HCT116 (cell line): ENCODE measurements around the gene ZNF521. TPM values are rescaled to one million over a fixed set of nuclear protein-coding genes. Genes with fewer than 3 reads are reported as not detected.

Experiments
- ATAC-seq: fragments of 200-7000 bp; cut with Tn5 transposase; 2 replicates; pipeline ENCODE4 v1.9.1; 2020; ENCODE audit warnings: mild to moderate bottlenecking, moderate library complexity
- BruUV-seq: library from RNA; stranded (reverse); fragments of 400-500 nt; replicated peaks from 2 replicates; lab custom pipeline; 2021; lab: Mats Ljungman, UMichigan
- CTCF ChIA-PET: fragments of 300-600 bp; sonication (Branson Sonifier 250); formaldehyde crosslinking; loops from one replicate; lab custom pipeline; 2021; ENCODE audit warnings: antibody characterized with exemption; lab: Charles Lee
- POLR2A ChIA-PET: fragments of 300-600, 350-600 bp; sonication (Branson Sonifier 250); formaldehyde crosslinking; loops from one replicate; lab custom pipeline; 2021; ENCODE audit warnings: antibody characterized with exemption; lab: Charles Lee
- RAD21 ChIA-PET, 2 experiments: fragments of 300-600 bp; sonication (Branson Sonifier 250); formaldehyde crosslinking; loops; one replicate each; lab custom pipeline; 2023; ENCODE audit warnings: low total read pairs in 2 of 2; ENCODE audit not compliant: uncharacterized antibody in 2 of 2, unreplicated experiment in 2 of 2, low non-redundant PET in 1 of 2; lab: Charles Lee
- DNase-seq: peaks from one replicate; pipeline ENCODE4 v3.0.0-alpha.2; 2010; ENCODE audit warnings: low read depth, low spot score
- H2AFZ ChIP-seq: fragments of 200-600 bp; shearing (Covaris generic), sonication (generic); 2 replicates; pipeline ENCODE4 v1.6.1; 2017; ENCODE audit warnings: low read depth, mixed run types, mixed read lengths, antibody characterized with exemption, low read length; ENCODE audit not compliant: poor library complexity, severe bottlenecking
- H3K27ac ChIP-seq: 2 replicates; pipeline ENCODE4 v1.5.1; 2012; ENCODE audit warnings: low read depth, low read length
- H3K27me3 ChIP-seq: fragments of 200-600 bp; sonication (generic); 2 replicates; pipeline ENCODE4 v1.6.1; 2016; ENCODE audit warnings: mixed run types, low read length, mixed read lengths; ENCODE audit not compliant: insufficient read depth
- H3K36me3 ChIP-seq, 2 experiments: fragments of 200-500 bp in 1 of 2; fragments of 200-600 bp in 1 of 2; sonication (Bioruptor generic) in 1 of 2; sonication (generic) in 1 of 2; 2 replicates each; pipeline versions ENCODE4 v1.5.1 to v1.6.1; 2014 to 2016; ENCODE audit warnings: low read length in 2 of 2, inconsistent platforms in 1 of 2, mixed read lengths in 1 of 2, mixed run types in 1 of 2; ENCODE audit not compliant: insufficient read depth in 2 of 2, control insufficient read depth in 1 of 2
- H3K4me1 ChIP-seq, 2 experiments: fragments of 200-600 bp in 1 of 2; sonication (generic) in 1 of 2; 2 replicates each; pipeline versions ENCODE4 v1.5.1 to v1.6.1; 2012 to 2017; ENCODE audit warnings: low read length in 2 of 2, inconsistent platforms in 1 of 2, mild to moderate bottlenecking in 1 of 2, mixed read lengths in 1 of 2, mixed run types in 1 of 2, moderate library complexity in 1 of 2; ENCODE audit not compliant: insufficient read depth in 2 of 2, control insufficient read depth in 1 of 2
- H3K4me2 ChIP-seq: fragments of 200-600 bp; sonication (generic); 2 replicates; pipeline ENCODE4 v1.6.1; 2017; ENCODE audit warnings: mixed run types, low read length, mixed read lengths
- H3K4me3 ChIP-seq, 2 experiments: fragments of 200-600 bp in 1 of 2; sonication (generic) in 1 of 2; replicated peaks in 1 of 2; 2 replicates each; pipeline ENCODE4 v1.5.1; 2011 to 2016; ENCODE audit warnings: low read length in 2 of 2, control low read depth in 1 of 2, low read depth in 1 of 2, mild to moderate bottlenecking in 1 of 2, mixed read lengths in 1 of 2, mixed run types in 1 of 2
- H3K79me2 ChIP-seq: fragments of 200-600 bp; sonication (generic); 2 replicates; pipeline ENCODE4 v1.6.1; 2017; ENCODE audit warnings: mild to moderate bottlenecking, mixed run types, low read length, moderate library complexity, mixed read lengths; ENCODE audit not compliant: insufficient read depth
- H3K9ac ChIP-seq: fragments of 200-600 bp; sonication (generic); 2 replicates; pipeline ENCODE4 v1.6.1; 2016; ENCODE audit warnings: low read length, mixed read lengths
- H3K9me2 ChIP-seq: fragments of 200-600 bp; sonication (generic), shearing (Covaris generic); 2 replicates; pipeline ENCODE4 v1.6.1; 2017; ENCODE audit warnings: mixed run types, mild to moderate bottlenecking, moderate library complexity; ENCODE audit not compliant: insufficient read depth
- H3K9me3 ChIP-seq, 2 experiments: fragments of 200-500 bp in 1 of 2; fragments of 200-600 bp in 1 of 2; sonication (Bioruptor generic) in 1 of 2; sonication (generic) in 1 of 2; 2 replicates each; pipeline ENCODE4 v1.6.1; 2014 to 2017; ENCODE audit warnings: low read length in 2 of 2, mixed read lengths in 2 of 2, inconsistent platforms in 1 of 2, low read depth in 1 of 2, mild to moderate bottlenecking in 1 of 2, mixed run types in 1 of 2, moderate library complexity in 1 of 2; ENCODE audit not compliant: control insufficient read depth in 1 of 2, insufficient read depth in 1 of 2
- H4K20me1 ChIP-seq: fragments of 200-600 bp; sonication (generic), shearing (Covaris generic); 2 replicates; pipeline ENCODE4 v1.6.1; 2017; ENCODE audit warnings: mixed run types, mild to moderate bottlenecking, moderate library complexity; ENCODE audit not compliant: insufficient read depth
- CBX3 ChIP-seq: IDR thresholded peaks from 2 replicates; pipeline ENCODE4 v1.6.1; 2012; ENCODE audit warnings: low read depth
- ELF1 ChIP-seq: IDR thresholded peaks from 2 replicates; pipeline ENCODE4 v1.6.1; 2012; ENCODE audit warnings: low read depth, borderline replicate concordance
- JUND ChIP-seq: IDR thresholded peaks from 2 replicates; pipeline ENCODE4 v1.6.1; 2012
- POLR2AphosphoS5 ChIP-seq: IDR thresholded peaks from 2 replicates; pipeline ENCODE4 v1.6.1; 2011; ENCODE audit warnings: mild to moderate bottlenecking, low read depth, low read length, moderate library complexity
- RAD21 ChIP-seq: IDR thresholded peaks from 2 replicates; pipeline ENCODE4 v1.6.1; 2012; ENCODE audit warnings: low read depth, mild to moderate bottlenecking
- SIN3A ChIP-seq: IDR thresholded peaks from 2 replicates; pipeline ENCODE4 v1.6.1; 2012; ENCODE audit warnings: low read depth
- SP1 ChIP-seq: IDR thresholded peaks from 2 replicates; pipeline ENCODE4 v1.6.1; 2012; ENCODE audit warnings: low read depth
- ZNF274 ChIP-seq: fragments of 200-500 bp; sonication (Bioruptor generic); IDR thresholded peaks from 2 replicates; pipeline ENCODE4 v1.6.1; 2014; ENCODE audit warnings: mild to moderate bottlenecking, low read depth, low read length, inconsistent platforms
- intact Hi-C: fragments of 100-400 bp; cut with micrococcal nuclease; formaldehyde crosslinking; loops from 2 replicates; pipeline ENCODE4 v1.10.0; 2022
- total RNA-seq: library from RNA; stranded (reverse); gene quantifications from one replicate; pipeline ENCODE4 v1.2.1, GENCODE V29; 2021; ENCODE audit not compliant: unreplicated experiment
- TF ChIP-seq, protein P1 (sequence below): IDR thresholded peaks from 2 replicates; pipeline ENCODE4 v1.6.1; 2011; ENCODE audit warnings: mild to moderate bottlenecking, low read length, moderate library complexity; ENCODE audit not compliant: insufficient replicate concordance; ENCODE audit errors: extremely low read depth
- TF ChIP-seq, protein P2 (sequence below): IDR thresholded peaks from 2 replicates; pipeline ENCODE4 v1.6.1; 2012
- TF ChIP-seq, protein P3 (sequence below): IDR thresholded peaks from 2 replicates; pipeline ENCODE4 v1.6.1; 2012; ENCODE audit warnings: low read depth

ZNF521 gene
- total RNA-seq, 1 experiment from 2014 or later = 0.10 TPM

DNA sequence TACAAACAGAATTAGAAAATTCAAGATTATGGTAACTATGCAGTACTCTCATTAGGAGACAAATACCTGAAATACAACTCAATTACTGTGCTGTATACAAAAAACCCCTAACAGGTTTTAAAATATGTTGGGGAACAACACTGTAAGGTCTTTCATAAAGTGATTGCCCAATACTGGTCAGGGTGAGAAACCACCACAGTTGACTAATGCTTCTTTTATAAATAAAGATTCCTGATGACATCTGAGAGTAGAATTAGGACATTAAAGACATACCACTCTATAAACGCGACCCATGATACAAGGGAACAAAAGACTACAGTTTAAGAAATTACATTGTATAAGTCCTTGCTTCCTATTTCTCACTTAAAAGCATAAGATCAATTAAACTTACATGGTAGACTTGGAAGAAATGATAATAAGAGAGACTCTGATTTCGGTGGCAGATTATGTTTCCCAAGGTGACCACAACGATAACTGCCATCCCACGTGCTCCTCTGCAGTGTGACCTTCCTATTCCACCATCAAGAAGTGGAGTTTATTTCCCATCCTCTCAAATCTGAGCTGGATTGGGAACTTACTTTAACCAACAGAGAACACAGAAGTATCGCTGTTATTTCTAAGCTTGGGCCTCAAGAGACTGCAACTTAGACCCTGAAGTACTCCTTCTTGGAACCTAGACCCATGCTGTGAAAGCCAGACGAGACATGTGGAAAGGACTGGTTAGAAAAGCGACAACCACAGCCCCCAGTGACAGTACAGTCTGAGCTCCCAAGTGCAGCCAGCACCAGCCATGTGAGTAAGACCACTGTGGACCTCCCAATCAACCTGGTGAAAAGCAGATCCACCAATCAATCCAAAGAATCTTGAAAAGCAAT, 52.3 kb downstream of the ZNF521 start:
- Histone ChIP-seq H3K9ac (no peak overlapping the region), H3K4me1 (no peaks in the 10 kb centered on the region), H2AFZ (no peak overlapping the region), H3K9me3 (no peaks in the 10 kb centered on the region), H3K4me2 (no peak overlapping the region), H3K27ac (no peak overlapping the region), H3K4me3 (no peak overlapping the region), H3K79me2 (no peaks in the 10 kb centered on the region), H4K20me1 (no peaks in the 10 kb centered on the region), H3K27me3 (no peaks in the 10 kb centered on the region), H3K36me3 (no peaks in the 10 kb centered on the region), H3K9me2 (no peaks in the 10 kb centered on the region)
- no TSS peak for BruUV-seq
- ATAC-seq = no peak
- POLR2A ChIA-PET = no interaction called here
- DNase-seq = no peak
- intact Hi-C loops = no loop called here
- CTCF ChIA-PET = no interaction called here
- RAD21 ChIA-PET = no interaction called here
- no peak for TF ChIP-seq RAD21
- no peak for TF ChIP-seq JUND
- no peak for TF ChIP-seq CBX3
- no peak for TF ChIP-seq SP1

GRCh38 chr18:25298853-25299274, 53.1 kb downstream of the ZNF521 start:
- intact Hi-C loops = no loop called here
- H3K9me3 ChIP-seq = no peaks in the 10 kb centered on the region
- ATAC-seq = no peak
- no peak overlapping the region for H3K9ac ChIP-seq
- ChIA-PET POLR2A (no interaction called here), RAD21 (no interaction called here), CTCF (no interaction called here)
- no peak overlapping the region for H2AFZ ChIP-seq
- no peaks in the 10 kb centered on the region for H4K20me1 ChIP-seq
- no peak overlapping the region for H3K27ac ChIP-seq
- TF ChIP-seq CBX3 = no peak
- no peak for TF ChIP-seq RAD21
- TF ChIP-seq, protein P1, sequence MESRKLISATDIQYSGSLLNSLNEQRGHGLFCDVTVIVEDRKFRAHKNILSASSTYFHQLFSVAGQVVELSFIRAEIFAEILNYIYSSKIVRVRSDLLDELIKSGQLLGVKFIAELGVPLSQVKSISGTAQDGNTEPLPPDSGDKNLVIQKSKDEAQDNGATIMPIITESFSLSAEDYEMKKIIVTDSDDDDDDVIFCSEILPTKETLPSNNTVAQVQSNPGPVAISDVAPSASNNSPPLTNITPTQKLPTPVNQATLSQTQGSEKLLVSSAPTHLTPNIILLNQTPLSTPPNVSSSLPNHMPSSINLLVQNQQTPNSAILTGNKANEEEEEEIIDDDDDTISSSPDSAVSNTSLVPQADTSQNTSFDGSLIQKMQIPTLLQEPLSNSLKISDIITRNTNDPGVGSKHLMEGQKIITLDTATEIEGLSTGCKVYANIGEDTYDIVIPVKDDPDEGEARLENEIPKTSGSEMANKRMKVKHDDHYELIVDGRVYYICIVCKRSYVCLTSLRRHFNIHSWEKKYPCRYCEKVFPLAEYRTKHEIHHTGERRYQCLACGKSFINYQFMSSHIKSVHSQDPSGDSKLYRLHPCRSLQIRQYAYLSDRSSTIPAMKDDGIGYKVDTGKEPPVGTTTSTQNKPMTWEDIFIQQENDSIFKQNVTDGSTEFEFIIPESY = no peak
- no peak for TF ChIP-seq ZNF274
- no peak for TF ChIP-seq ELF1
- no peak for TF ChIP-seq POLR2AphosphoS5
- TF ChIP-seq, protein P2, sequence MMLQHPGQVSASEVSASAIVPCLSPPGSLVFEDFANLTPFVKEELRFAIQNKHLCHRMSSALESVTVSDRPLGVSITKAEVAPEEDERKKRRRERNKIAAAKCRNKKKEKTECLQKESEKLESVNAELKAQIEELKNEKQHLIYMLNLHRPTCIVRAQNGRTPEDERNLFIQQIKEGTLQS = no peak
- TF ChIP-seq, protein P3, sequence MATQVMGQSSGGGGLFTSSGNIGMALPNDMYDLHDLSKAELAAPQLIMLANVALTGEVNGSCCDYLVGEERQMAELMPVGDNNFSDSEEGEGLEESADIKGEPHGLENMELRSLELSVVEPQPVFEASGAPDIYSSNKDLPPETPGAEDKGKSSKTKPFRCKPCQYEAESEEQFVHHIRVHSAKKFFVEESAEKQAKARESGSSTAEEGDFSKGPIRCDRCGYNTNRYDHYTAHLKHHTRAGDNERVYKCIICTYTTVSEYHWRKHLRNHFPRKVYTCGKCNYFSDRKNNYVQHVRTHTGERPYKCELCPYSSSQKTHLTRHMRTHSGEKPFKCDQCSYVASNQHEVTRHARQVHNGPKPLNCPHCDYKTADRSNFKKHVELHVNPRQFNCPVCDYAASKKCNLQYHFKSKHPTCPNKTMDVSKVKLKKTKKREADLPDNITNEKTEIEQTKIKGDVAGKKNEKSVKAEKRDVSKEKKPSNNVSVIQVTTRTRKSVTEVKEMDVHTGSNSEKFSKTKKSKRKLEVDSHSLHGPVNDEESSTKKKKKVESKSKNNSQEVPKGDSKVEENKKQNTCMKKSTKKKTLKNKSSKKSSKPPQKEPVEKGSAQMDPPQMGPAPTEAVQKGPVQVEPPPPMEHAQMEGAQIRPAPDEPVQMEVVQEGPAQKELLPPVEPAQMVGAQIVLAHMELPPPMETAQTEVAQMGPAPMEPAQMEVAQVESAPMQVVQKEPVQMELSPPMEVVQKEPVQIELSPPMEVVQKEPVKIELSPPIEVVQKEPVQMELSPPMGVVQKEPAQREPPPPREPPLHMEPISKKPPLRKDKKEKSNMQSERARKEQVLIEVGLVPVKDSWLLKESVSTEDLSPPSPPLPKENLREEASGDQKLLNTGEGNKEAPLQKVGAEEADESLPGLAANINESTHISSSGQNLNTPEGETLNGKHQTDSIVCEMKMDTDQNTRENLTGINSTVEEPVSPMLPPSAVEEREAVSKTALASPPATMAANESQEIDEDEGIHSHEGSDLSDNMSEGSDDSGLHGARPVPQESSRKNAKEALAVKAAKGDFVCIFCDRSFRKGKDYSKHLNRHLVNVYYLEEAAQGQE = no peak
- TF ChIP-seq JUND = no peak
- no peak for TF ChIP-seq SIN3A
- no peaks in the 10 kb centered on the region for H3K9me2 ChIP-seq
- no peaks in the 10 kb centered on the region for H3K79me2 ChIP-seq
- H3K4me2 ChIP-seq = no peak overlapping the region
- BruUV-seq = no TSS peak
- H3K27me3 ChIP-seq = no peaks in the 10 kb centered on the region
- no peak overlapping the region for H3K4me3 ChIP-seq
- DNase-seq = no peak
- no peaks in the 10 kb centered on the region for H3K36me3 ChIP-seq
- H3K4me1 ChIP-seq = no peaks in the 10 kb centered on the region
